Omental fat pad (tissue), 4 donors: ENCODE data around the gene ZP2. TPM values are rescaled to one million over a fixed set of nuclear protein-coding genes. Genes with fewer than 3 reads are reported as not detected.

Experiments used
- ATAC-seq: fragments of 150-250 bp; one replicate; pipeline ENCODE4 v1.9.1; 2016; ENCODE audit warnings: mild to moderate bottlenecking, moderate library complexity; ENCODE audit not compliant: low FRiP score
- DNase-seq: peaks from one replicate; pipeline ENCODE4 v3.0.0-alpha.2; 2019; ENCODE audit warnings: low spot score
- total RNA-seq, 4 donors: library from RNA; depleted of rRNA; stranded (reverse); fragments of >200 nt; gene quantifications; one replicate each; pipeline ENCODE4 v1.1.0, GENCODE V29; 2016
- TF ChIP-seq, protein P1 (sequence below), 3 donors: fragments of 450-650 bp; IDR thresholded peaks; one replicate each; pipeline ENCODE4 v1.5.1; 2016 to 2017; ENCODE audit warnings: antibody characterized with exemption in 3 of 3, mild to moderate bottlenecking in 3 of 3, moderate library complexity in 2 of 3

ZP2 gene
- total RNA-seq, 4 donors from 2014 or later, result not detected

GRCh38 chr16:21217121-21217520, 5.7 kb upstream of the ZP2 start:
- DNase-seq, result no peak
- no peak for ATAC-seq
- TF ChIP-seq, protein P1, sequence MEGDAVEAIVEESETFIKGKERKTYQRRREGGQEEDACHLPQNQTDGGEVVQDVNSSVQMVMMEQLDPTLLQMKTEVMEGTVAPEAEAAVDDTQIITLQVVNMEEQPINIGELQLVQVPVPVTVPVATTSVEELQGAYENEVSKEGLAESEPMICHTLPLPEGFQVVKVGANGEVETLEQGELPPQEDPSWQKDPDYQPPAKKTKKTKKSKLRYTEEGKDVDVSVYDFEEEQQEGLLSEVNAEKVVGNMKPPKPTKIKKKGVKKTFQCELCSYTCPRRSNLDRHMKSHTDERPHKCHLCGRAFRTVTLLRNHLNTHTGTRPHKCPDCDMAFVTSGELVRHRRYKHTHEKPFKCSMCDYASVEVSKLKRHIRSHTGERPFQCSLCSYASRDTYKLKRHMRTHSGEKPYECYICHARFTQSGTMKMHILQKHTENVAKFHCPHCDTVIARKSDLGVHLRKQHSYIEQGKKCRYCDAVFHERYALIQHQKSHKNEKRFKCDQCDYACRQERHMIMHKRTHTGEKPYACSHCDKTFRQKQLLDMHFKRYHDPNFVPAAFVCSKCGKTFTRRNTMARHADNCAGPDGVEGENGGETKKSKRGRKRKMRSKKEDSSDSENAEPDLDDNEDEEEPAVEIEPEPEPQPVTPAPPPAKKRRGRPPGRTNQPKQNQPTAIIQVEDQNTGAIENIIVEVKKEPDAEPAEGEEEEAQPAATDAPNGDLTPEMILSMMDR (IDR thresholded peaks at IDR 0.05), result no peak

DNA sequence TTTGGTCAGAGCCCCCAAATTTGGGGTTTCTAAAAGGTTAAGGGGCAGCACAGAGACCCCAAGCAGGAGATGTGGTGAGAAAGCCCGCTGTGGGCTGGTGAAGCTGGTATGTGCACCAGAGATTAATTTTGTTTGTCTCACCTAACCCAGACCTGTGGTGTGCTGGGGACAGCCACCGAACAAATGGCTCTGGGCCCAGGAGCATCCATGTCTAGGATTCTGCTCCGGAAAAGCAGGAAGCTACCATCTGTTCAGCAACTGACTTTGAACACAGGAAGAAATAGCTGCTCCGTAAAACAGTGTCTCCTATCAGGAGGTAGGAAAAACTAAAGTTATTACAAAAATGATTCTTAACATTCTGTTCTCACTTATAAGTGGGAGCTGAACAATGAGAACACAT, 2.7 kb upstream of the ZP2 start:
- DNase-seq (no peak), ATAC-seq (no peak)
- TF ChIP-seq, protein P1 (IDR thresholded peaks at IDR 0.05), result no peak

DNA sequence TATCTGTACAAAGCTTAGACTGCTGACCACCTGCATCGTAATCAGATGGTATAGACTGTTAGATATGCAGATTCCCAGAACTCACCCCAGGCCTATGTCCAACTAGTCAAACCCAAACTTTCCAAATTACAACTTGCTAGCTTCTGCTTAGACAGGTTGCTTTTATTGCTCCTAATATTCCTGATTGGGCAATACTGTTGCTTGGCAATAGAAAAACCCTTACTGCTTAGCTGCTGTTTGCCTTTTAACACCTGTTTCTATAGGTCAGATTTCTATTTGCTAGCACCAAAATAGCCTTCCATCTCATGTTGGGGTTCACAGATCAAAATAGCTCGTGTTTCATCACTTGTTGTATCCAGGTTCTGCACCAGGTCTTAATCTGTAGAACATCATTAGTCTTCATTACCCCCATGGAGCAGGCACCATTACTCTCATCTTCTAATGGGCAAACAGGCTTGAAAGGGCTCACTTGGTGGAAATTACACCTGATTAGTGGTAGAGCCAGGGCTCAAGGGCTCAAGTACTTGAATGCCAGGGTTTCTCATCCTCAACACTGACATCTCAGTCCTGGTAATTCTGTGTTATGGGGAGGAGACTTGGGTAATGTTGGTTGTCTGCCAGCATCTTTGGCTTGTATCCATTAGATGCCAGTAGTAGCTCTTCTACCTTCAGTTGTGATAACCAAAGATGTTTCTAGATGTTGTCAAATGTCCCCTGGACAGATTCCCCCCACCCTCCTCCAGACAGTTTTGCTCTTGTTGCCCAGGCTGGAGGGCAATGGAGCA, 2.7 kb downstream of the ZP2 start:
- TF ChIP-seq, protein P1 (IDR thresholded peaks at IDR 0.05), result no peak
- ATAC-seq, result no peak
- DNase-seq, result no peak

DNA sequence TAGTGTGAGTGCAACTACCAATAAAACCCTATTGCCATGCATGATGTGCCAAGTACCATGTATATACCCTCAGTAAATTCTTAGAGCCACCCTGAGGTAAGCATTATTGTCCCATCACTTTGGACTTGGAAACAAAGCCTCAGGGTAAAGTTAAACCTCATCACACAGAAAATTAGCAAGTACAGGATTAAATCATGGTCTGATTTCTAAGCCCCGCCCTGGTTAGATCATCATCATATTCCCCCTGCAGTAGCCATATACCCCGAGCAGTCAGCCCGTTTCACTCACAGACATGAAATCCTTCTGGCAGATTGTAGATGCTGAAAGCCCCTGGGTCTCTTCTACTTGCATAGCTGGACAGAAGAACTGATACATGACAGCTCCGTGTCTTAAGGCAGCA, 4.8 kb downstream of the ZP2 start:
- no peak for ATAC-seq
- DNase-seq, result no peak
- TF ChIP-seq, protein P1 (IDR thresholded peaks at IDR 0.05), result no peak

DNA sequence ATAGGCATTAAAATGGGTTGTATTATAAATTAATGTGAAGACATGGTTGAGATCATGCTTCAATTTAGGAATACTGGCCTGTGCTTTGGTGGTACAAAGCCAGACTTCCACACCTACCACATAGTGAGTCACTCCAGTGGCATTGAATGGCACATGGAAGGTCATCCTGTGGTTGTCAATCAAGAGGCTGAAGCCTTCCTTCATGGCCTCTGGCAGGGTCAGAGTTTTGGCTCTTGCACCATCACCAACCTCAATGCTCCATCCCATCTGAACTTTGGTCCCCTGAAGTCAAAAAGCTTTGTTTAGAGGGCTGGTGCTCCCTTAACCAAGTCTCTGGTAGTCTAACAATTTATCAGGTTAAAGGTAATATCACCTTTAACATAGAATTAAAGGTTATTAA, 6.1 kb downstream of the ZP2 start:
- no peak for ATAC-seq
- TF ChIP-seq, protein P1 (IDR thresholded peaks at IDR 0.05), result no peak
- no peak for DNase-seq

- no peak for ATAC-seq
- no peak for DNase-seq
- TF ChIP-seq, protein P1 (IDR thresholded peaks at IDR 0.05), result no peak
These were observed 8.1 kb downstream of the ZP2 start for GRCh38 chr16:21203155-21203797.
